ENCODE data around the gene NPAS3. TPM values are rescaled to one million over a fixed set of nuclear protein-coding genes. Genes with fewer than 3 reads are reported as not detected.

The NPAS3 gene
- total and polyA plus RNA-seq, 11 donors = 0.15 to 3.4 (median 0.92) TPM

- no peak for DNase-seq
- H3K27ac ChIP-seq = no peak overlapping the region
- H3K36me3 ChIP-seq = no peaks in the 10 kb centered on the region
- whole genome bisulfite sequencing, 4 donors = 70 to 81% (median 77%) methylated on average over 6 of the region's 6 CpGs
- intact Hi-C loops (cut with DNase I) = no loop called here
- no peaks in the 10 kb centered on the region for H3K9me3 ChIP-seq
- no peaks in the 10 kb centered on the region for H3K27me3 ChIP-seq
- H3K4me3 ChIP-seq = no peak overlapping the region
- TF ChIP-seq POLR2A (IDR thresholded peaks at IDR 0.05) = no peak
- TF ChIP-seq, protein P1, sequence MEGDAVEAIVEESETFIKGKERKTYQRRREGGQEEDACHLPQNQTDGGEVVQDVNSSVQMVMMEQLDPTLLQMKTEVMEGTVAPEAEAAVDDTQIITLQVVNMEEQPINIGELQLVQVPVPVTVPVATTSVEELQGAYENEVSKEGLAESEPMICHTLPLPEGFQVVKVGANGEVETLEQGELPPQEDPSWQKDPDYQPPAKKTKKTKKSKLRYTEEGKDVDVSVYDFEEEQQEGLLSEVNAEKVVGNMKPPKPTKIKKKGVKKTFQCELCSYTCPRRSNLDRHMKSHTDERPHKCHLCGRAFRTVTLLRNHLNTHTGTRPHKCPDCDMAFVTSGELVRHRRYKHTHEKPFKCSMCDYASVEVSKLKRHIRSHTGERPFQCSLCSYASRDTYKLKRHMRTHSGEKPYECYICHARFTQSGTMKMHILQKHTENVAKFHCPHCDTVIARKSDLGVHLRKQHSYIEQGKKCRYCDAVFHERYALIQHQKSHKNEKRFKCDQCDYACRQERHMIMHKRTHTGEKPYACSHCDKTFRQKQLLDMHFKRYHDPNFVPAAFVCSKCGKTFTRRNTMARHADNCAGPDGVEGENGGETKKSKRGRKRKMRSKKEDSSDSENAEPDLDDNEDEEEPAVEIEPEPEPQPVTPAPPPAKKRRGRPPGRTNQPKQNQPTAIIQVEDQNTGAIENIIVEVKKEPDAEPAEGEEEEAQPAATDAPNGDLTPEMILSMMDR (IDR thresholded peaks at IDR 0.05) = no peak
- H3K4me1 ChIP-seq = peaks cover 0 to 1% (median 0%) of the 10 kb centered on the region in 12 donors
- ATAC-seq = no peak
Observed at GRCh38 chr14:33534632-33535031, 596.0 kb downstream of the NPAS3 start.

GRCh38 chr14:33539918-33540357 lies 601.3 kb downstream of the NPAS3 start:
- peaks cover 0 to 6% (median 0%) of the 10 kb centered on the region in 12 donors for H3K4me1 ChIP-seq
- intact Hi-C loops (cut with DNase I) = no loop called here
- H3K27ac ChIP-seq = no peak overlapping the region
- TF ChIP-seq POLR2A (IDR thresholded peaks at IDR 0.05) = no peak
- TF ChIP-seq, protein P1 (IDR thresholded peaks at IDR 0.05) = no peak
- no peak overlapping the region for H3K4me3 ChIP-seq
- H3K9me3 ChIP-seq = no peaks in the 10 kb centered on the region
- no peaks in the 10 kb centered on the region for H3K27me3 ChIP-seq
- ATAC-seq = no peak
- no peak for DNase-seq
- WGBS, 4 donors = 40 to 50% (median 43%) methylated on average over 3 of the region's 3 CpGs
- H3K36me3 ChIP-seq = no peaks in the 10 kb centered on the region

DNA sequence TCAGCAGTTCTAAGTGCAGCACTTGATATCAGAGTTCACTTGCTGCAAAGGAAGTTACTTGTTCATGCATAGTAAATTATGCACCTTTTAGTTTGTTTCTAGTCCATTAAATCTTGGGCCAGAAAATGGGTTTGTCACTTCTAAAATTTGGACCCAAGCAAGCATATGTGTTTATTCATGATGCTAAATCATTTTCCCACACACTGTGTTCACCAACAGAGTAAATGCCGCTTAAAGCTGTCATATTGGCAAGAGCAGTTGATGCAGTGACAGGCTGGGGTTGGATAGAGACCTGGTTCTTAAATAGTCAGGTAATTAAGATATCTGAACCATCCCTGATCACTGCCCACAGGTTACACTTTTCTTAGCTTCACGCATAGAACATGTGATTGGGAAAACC lies 602.5 kb downstream of the NPAS3 start:
- Histone ChIP-seq H3K4me3 (no peak overlapping the region), H3K27me3 (no peaks in the 10 kb centered on the region), H3K27ac (no peak overlapping the region), H3K36me3 (no peaks in the 10 kb centered on the region), H3K9me3 (no peaks in the 10 kb centered on the region), H3K4me1 (peaks cover 0 to 6% (median 0%) of the 10 kb centered on the region in 12 donors)
- no peak for DNase-seq
- intact Hi-C loops (cut with DNase I) = no loop called here
- TF ChIP-seq POLR2A (IDR thresholded peaks at IDR 0.05) = no peak
- TF ChIP-seq, protein P1 (IDR thresholded peaks at IDR 0.05) = no peak
- ATAC-seq = no peak
- 89 to 97% (median 97%) methylated on average over 2 of the region's 2 CpGs for WGBS, 4 donors

- no peaks in the 10 kb centered on the region for H3K27me3 ChIP-seq
- DNase-seq = no peak
- peaks cover 0 to 6% (median 0%) of the 10 kb centered on the region in 12 donors for H3K4me1 ChIP-seq
- no peak overlapping the region for H3K4me3 ChIP-seq
- H3K36me3 ChIP-seq = no peaks in the 10 kb centered on the region
- intact Hi-C loops (cut with DNase I) = no loop called here
- no peak overlapping the region for H3K27ac ChIP-seq
- WGBS, 4 donors = 72 to 82% (median 73%) methylated on average over 11 of the region's 11 CpGs
- TF ChIP-seq, protein P1 (IDR thresholded peaks at IDR 0.05) = no peak
- TF ChIP-seq POLR2A (IDR thresholded peaks at IDR 0.05) = no peak
- H3K9me3 ChIP-seq = no peaks in the 10 kb centered on the region
- no peak for ATAC-seq
Observed at GRCh38 chr14:33542338-33543287, 603.9 kb downstream of the NPAS3 start.
